ENCODE data around the gene NFIC.

The NFIC gene

DNA sequence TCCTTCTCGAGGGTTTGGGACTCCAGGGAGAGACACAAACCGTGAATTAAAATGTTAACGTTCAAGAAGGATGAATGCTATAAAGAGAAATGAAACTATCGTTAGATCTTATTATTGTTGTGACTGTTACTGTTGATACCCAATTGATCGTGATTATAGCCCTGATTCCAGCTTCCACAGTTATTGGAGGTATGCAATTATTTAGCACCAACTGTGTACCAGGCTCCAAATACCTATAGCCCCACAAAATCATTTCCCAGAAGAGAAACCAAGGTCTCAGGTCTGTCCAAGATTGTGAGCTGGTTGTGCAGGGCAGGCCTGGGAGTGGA, 30.1 kb upstream of the NFIC start (continued):
- TF ChIP-seq, protein P1, sequence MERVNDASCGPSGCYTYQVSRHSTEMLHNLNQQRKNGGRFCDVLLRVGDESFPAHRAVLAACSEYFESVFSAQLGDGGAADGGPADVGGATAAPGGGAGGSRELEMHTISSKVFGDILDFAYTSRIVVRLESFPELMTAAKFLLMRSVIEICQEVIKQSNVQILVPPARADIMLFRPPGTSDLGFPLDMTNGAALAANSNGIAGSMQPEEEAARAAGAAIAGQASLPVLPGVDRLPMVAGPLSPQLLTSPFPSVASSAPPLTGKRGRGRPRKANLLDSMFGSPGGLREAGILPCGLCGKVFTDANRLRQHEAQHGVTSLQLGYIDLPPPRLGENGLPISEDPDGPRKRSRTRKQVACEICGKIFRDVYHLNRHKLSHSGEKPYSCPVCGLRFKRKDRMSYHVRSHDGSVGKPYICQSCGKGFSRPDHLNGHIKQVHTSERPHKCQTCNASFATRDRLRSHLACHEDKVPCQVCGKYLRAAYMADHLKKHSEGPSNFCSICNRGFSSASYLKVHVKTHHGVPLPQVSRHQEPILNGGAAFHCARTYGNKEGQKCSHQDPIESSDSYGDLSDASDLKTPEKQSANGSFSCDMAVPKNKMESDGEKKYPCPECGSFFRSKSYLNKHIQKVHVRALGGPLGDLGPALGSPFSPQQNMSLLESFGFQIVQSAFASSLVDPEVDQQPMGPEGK (CRISPR knock-in tag; IDR thresholded peaks at IDR 0.05; ENCODE audit: borderline replicate concordance) = no peak
- TF ChIP-seq GLIS3 (CRISPR knock-in tag; IDR thresholded peaks at IDR 0.05) (no peak), CSDC2 (CRISPR knock-in tag; IDR thresholded peaks at IDR 0.05) (no peak), PPARA (CRISPR knock-in tag; IDR thresholded peaks at IDR 0.05; ENCODE audit: borderline replicate concordance) (no peak)

DNA sequence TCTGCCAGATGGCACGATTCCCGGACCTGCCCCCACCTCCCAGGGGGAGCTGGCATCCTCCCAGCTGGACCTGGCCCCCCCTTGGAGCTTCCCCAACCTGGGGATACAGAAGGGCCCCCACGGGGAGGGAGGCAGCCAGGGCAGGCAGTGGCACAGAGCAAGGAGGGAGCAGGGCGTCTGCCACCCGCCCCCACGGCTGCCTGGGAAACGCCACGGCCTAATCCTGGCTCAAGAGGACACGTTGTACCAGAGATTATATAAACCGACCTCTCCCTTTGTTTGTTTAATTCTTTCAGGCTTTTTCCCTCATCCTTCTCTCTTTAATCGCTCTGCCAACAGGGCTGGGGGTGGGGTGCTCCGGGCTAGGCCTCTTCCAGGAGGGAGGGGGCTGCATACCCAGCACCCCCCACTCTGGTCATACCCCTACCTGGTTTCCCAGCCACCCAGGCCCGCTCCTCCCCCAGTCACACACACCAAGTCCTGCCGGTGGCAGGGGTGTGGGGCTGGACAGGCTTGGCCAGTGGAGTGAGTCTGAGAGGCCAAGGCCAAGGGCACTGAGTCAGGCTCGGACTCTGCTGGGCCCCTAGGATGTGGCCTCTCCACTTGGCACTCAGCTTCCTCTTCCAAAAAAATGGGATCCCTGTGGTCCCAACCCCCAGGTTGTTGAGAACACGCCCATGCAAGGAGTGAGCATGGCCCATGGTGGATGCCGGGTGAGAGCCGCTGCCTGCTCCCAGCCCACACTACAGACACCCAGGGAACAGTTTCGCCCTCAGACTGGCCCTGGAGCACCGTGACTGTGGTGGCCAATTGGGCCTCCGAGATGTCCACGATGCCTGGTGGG, 29.5 kb upstream of the NFIC start:
- peak; percentile 81 for ATAC-seq
- TF ChIP-seq SNAI2 (CRISPR knock-in tag; IDR thresholded peaks at IDR 0.05) (no peak), GLIS3 (CRISPR knock-in tag; IDR thresholded peaks at IDR 0.05) (no peak), ZC3H10 (CRISPR knock-in tag; IDR thresholded peaks at IDR 0.05) (no peak), ZNF8 (CRISPR knock-in tag; IDR thresholded peaks at IDR 0.05) (no peak)
- TF ChIP-seq, protein P1 (CRISPR knock-in tag; IDR thresholded peaks at IDR 0.05; ENCODE audit: borderline replicate concordance) = peak; percentile 89; the same call in 1 of the 2 replicates

GRCh38 chr19:3338541-3339181, 27.7 kb upstream of the NFIC start:
- no peak for TF ChIP-seq SNAI2 (CRISPR knock-in tag; IDR thresholded peaks at IDR 0.05)
- no peak for TF ChIP-seq PPARA (CRISPR knock-in tag; IDR thresholded peaks at IDR 0.05; ENCODE audit: borderline replicate concordance)
- TF ChIP-seq, protein P2, sequence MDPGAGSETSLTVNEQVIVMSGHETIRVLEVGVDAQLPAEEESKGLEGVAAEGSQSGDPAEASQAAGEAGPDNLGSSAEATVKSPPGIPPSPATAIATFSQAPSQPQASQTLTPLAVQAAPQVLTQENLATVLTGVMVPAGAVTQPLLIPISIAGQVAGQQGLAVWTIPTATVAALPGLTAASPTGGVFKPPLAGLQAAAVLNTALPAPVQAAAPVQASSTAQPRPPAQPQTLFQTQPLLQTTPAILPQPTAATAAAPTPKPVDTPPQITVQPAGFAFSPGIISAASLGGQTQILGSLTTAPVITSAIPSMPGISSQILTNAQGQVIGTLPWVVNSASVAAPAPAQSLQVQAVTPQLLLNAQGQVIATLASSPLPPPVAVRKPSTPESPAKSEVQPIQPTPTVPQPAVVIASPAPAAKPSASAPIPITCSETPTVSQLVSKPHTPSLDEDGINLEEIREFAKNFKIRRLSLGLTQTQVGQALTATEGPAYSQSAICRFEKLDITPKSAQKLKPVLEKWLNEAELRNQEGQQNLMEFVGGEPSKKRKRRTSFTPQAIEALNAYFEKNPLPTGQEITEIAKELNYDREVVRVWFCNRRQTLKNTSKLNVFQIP (CRISPR knock-in tag; IDR thresholded peaks at IDR 0.05; ENCODE audit: borderline replicate concordance, low read depth) = no peak
- TF ChIP-seq ZFP3 (CRISPR knock-in tag; IDR thresholded peaks at IDR 0.05) = no peak
- TF ChIP-seq, protein P3, sequence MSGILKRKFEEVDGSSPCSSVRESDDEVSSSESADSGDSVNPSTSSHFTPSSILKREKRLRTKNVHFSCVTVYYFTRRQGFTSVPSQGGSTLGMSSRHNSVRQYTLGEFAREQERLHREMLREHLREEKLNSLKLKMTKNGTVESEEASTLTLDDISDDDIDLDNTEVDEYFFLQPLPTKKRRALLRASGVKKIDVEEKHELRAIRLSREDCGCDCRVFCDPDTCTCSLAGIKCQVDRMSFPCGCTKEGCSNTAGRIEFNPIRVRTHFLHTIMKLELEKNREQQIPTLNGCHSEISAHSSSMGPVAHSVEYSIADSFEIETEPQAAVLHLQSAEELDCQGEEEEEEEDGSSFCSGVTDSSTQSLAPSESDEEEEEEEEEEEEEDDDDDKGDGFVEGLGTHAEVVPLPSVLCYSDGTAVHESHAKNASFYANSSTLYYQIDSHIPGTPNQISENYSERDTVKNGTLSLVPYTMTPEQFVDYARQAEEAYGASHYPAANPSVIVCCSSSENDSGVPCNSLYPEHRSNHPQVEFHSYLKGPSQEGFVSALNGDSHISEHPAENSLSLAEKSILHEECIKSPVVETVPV (CRISPR knock-in tag; IDR thresholded peaks at IDR 0.05) = no peak
- no peak for TF ChIP-seq TOX (CRISPR knock-in tag; IDR thresholded peaks at IDR 0.05; ENCODE audit: borderline replicate concordance)
- no peak for TF ChIP-seq ZC3H10 (CRISPR knock-in tag; IDR thresholded peaks at IDR 0.05)
- TF ChIP-seq ARNTL (CRISPR knock-in tag; IDR thresholded peaks at IDR 0.05; ENCODE audit: borderline replicate concordance, low read depth) = no peak
- no peak for TF ChIP-seq RARB (CRISPR knock-in tag; IDR thresholded peaks at IDR 0.05)
- TF ChIP-seq TCF4 (CRISPR knock-in tag; IDR thresholded peaks at IDR 0.05; ENCODE audit: borderline replicate concordance) = no peak
- no peak for ATAC-seq

DNA sequence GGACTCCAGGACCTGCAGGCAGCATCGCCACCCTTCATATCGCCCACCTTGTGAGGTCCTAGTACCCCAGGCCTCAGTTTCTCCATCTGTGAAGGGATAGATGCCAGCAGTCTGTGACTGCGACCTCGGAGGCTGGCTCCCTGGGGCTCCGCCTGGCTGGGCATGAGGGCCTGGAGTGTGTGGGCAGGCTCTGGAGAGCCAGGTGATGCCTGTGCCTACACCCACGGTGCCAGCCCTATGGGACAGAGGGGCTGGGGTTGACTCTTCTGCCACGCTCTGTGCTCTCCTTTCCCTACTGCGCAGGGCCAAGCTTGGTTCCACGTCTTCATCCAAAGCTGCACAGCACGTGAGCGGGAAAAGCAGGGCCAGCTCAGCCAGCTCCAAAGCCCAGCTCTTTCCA, 26.0 kb upstream of the NFIC start:
- ATAC-seq = no peak
- TF ChIP-seq TOX (CRISPR knock-in tag; IDR thresholded peaks at IDR 0.05; ENCODE audit: borderline replicate concordance) (no peak), ZFP30 (CRISPR knock-in tag; IDR thresholded peaks at IDR 0.05) (no peak), BACH2 (CRISPR knock-in tag; IDR thresholded peaks at IDR 0.05; ENCODE audit: borderline replicate concordance) (no peak)
- TF ChIP-seq, protein P1 (CRISPR knock-in tag; IDR thresholded peaks at IDR 0.05; ENCODE audit: borderline replicate concordance) = no peak
